CD4-positive, CD25-positive, alpha-beta regulatory T cell (primary cell): ENCODE data around the gene DCLK2. TPM values are rescaled to one million over a fixed set of nuclear protein-coding genes. Genes with fewer than 3 reads are reported as not detected.

Experiments used
- ATAC-seq, 2 donors: fragments of 150-1000 bp; cut with Tn5 transposase; one replicate each; pipeline ENCODE4 v1.10.0; 2021; ENCODE audit warnings: low read depth in 2 of 2, moderate number of reproducible peaks in 2 of 2, moderate library complexity in 1 of 2
- DNase-seq, 3 donors: peaks; one replicate each; pipeline versions ENCODE4 v3.0.0 to v3.0.0-alpha.2; 2012 to 2022; ENCODE audit warnings: mixed read lengths in 1 of 3
- H3K27ac ChIP-seq: one replicate; pipeline ENCODE4 v1.7.0; 2013; ENCODE audit warnings: mild to moderate bottlenecking, low read length; ENCODE audit not compliant: insufficient read depth, poor library complexity, severe bottlenecking
- H3K27me3 ChIP-seq: one replicate; pipeline ENCODE4 v1.7.0; 2013; ENCODE audit warnings: low read length; ENCODE audit not compliant: control insufficient read depth, insufficient read depth
- H3K36me3 ChIP-seq: one replicate; pipeline ENCODE4 v1.7.0; 2013; ENCODE audit warnings: mild to moderate bottlenecking, low read length, moderate library complexity; ENCODE audit not compliant: control insufficient read depth, insufficient read depth
- H3K4me1 ChIP-seq: 2 replicates; pipeline ENCODE4 v1.7.0; 2013; ENCODE audit warnings: mild to moderate bottlenecking, low read length; ENCODE audit not compliant: insufficient read depth, control insufficient read depth, poor library complexity, severe bottlenecking
- H3K4me3 ChIP-seq: one replicate; pipeline ENCODE4 v1.7.0; 2013; ENCODE audit warnings: low read depth, mild to moderate bottlenecking, low read length, moderate library complexity
- H3K9me3 ChIP-seq, 2 experiments: 1 replicate in 1 of 2; 2 replicates in 1 of 2; pipeline ENCODE4 v1.7.0; 2013; ENCODE audit warnings: low read length in 2 of 2, mild to moderate bottlenecking in 1 of 2, moderate library complexity in 1 of 2; ENCODE audit not compliant: control insufficient read depth in 2 of 2
- H3K27ac Mint-ChIP-seq, 3 donors: one replicate each; pipeline ENCODE4 v1.8.0; 2020 to 2022; ENCODE audit warnings: mild to moderate bottlenecking in 3 of 3, mixed read lengths in 3 of 3, moderate library complexity in 2 of 3
- H3K27me3 Mint-ChIP-seq: one replicate; pipeline ENCODE4 v1.8.0; 2022; ENCODE audit warnings: mild to moderate bottlenecking, mixed read lengths
- H3K36me3 Mint-ChIP-seq: one replicate; pipeline ENCODE4 v1.8.0; 2020; ENCODE audit warnings: mixed read lengths
- H3K4me1 Mint-ChIP-seq, 4 donors: one replicate each; pipeline ENCODE4 v1.8.0; 2020 to 2022; ENCODE audit warnings: mixed read lengths in 4 of 4, mild to moderate bottlenecking in 1 of 4
- H3K4me3 Mint-ChIP-seq, 4 donors: one replicate each; pipeline ENCODE4 v1.8.0; 2020 to 2022; ENCODE audit warnings: mild to moderate bottlenecking in 4 of 4, mixed read lengths in 4 of 4, moderate library complexity in 3 of 4
- H3K9me3 Mint-ChIP-seq, 7 donors: one replicate each; pipeline ENCODE4 v1.8.0; 2020 to 2022; ENCODE audit warnings: mixed read lengths in 7 of 7, mild to moderate bottlenecking in 3 of 7, moderate library complexity in 2 of 7
- polyA plus RNA-seq, 4 donors: library from polyadenylated mRNA; unstranded; fragments of 300-500 nt; fragmentation: Illumina TruSeq; gene quantifications; one replicate each; pipeline ENCODE4 v1.2.3, GENCODE V29; 2021
- total RNA-seq: library from RNA; stranded (reverse); gene quantifications from one replicate; pipeline ENCODE4 v1.2.3, GENCODE V29; 2022

The DCLK2 gene
- total and polyA plus RNA-seq, 5 donors from 2014 or later = 0.12 TPM; not detected in 4

DNA sequence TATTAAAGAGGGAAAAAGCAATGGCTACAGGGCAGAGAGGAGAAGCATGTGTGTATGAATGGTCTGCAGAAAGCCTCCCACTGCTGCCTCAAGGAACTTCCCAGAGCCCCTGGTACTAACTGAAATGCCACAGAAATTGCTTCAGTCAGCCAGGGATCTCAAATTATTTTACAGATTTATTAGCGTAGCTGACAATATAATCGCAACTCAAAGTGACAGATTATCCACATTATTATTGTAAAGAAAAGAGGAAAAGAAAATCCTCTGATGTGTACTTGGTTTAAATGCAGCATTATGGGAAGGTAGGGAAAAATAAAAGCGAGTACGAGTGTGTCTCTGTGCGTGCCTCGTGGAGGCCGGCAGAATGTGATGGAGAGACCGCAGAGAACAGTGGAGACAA, 202.7 kb downstream of the DCLK2 start:
- no peak for ATAC-seq
- H3K4me3 Mint-ChIP-seq = no peak overlapping the region
- Histone ChIP-seq H3K36me3 (peaks cover 54% of the 10 kb centered on the region), H3K9me3 (no peaks in the 10 kb centered on the region), H3K27ac (no peak overlapping the region), H3K4me3 (no peak overlapping the region), H3K27me3 (no peaks in the 10 kb centered on the region), H3K4me1 (no peaks in the 10 kb centered on the region)
- H3K4me1 Mint-ChIP-seq = peaks cover 0 to 7% (median 0%) of the 10 kb centered on the region in 4 donors
- H3K27me3 Mint-ChIP-seq = no peaks in the 10 kb centered on the region
- no peak for DNase-seq
- peak overlapping the region in 1 of 3 donors; percentile 36 for H3K27ac Mint-ChIP-seq
- peaks cover 88% of the 10 kb centered on the region for H3K36me3 Mint-ChIP-seq
- peaks cover 0 to 18% (median 0%) of the 10 kb centered on the region in 7 donors for H3K9me3 Mint-ChIP-seq

- Histone ChIP-seq H3K27ac (no peak overlapping the region), H3K27me3 (no peaks in the 10 kb centered on the region), H3K4me1 (no peaks in the 10 kb centered on the region), H3K36me3 (peaks cover 43% of the 10 kb centered on the region), H3K4me3 (no peak overlapping the region), H3K9me3 (no peaks in the 10 kb centered on the region)
- H3K4me1 Mint-ChIP-seq = peaks cover 0 to 7% (median 0%) of the 10 kb centered on the region in 4 donors
- ATAC-seq = no peak
- peaks cover 80% of the 10 kb centered on the region for H3K36me3 Mint-ChIP-seq
- DNase-seq = no peak
- H3K9me3 Mint-ChIP-seq = peaks cover 0 to 5% (median 0%) of the 10 kb centered on the region in 7 donors
- no peak overlapping the region for H3K27ac Mint-ChIP-seq
- no peaks in the 10 kb centered on the region for H3K27me3 Mint-ChIP-seq
- H3K4me3 Mint-ChIP-seq = peak overlapping the region in 1 of 4 donors; percentile 75
Measured at GRCh38 chr4:150283689-150284088, 205.4 kb downstream of the DCLK2 start.

- Mint-ChIP-seq H3K9me3 (no peaks in the 10 kb centered on the region), H3K4me3 (no peak overlapping the region), H3K27me3 (no peaks in the 10 kb centered on the region), H3K36me3 (peaks cover 57% of the 10 kb centered on the region), H3K4me1 (peaks cover 0 to 12% (median under 1%) of the 10 kb centered on the region in 4 donors), H3K27ac (no peak overlapping the region)
- H3K9me3 ChIP-seq = no peaks in the 10 kb centered on the region
- no peak overlapping the region for H3K27ac ChIP-seq
- no peak for ATAC-seq
- no peaks in the 10 kb centered on the region for H3K4me1 ChIP-seq
- H3K27me3 ChIP-seq = no peaks in the 10 kb centered on the region
- DNase-seq = no peak
- peaks cover 20% of the 10 kb centered on the region for H3K36me3 ChIP-seq
- H3K4me3 ChIP-seq = no peak overlapping the region
Measured at GRCh38 chr4:150286656-150287055, 208.4 kb downstream of the DCLK2 start.

- DNase-seq = no peak
- H3K36me3 Mint-ChIP-seq = peaks cover 45% of the 10 kb centered on the region
- peaks cover 8% of the 10 kb centered on the region for H3K36me3 ChIP-seq
- peak overlapping the region in 1 of 3 donors; percentile 7 for H3K27ac Mint-ChIP-seq
- peaks cover 0 to 2% of the 10 kb centered on the region in 2 experiments for H3K9me3 ChIP-seq
- no peak overlapping the region for H3K4me3 ChIP-seq
- H3K4me1 ChIP-seq = no peaks in the 10 kb centered on the region
- H3K4me3 Mint-ChIP-seq = no peak overlapping the region
- peaks cover 0 to 5% (median 0%) of the 10 kb centered on the region in 7 donors for H3K9me3 Mint-ChIP-seq
- peaks cover 0 to 7% (median under 1%) of the 10 kb centered on the region in 4 donors for H3K4me1 Mint-ChIP-seq
- no peaks in the 10 kb centered on the region for H3K27me3 Mint-ChIP-seq
- ATAC-seq = no peak
- no peaks in the 10 kb centered on the region for H3K27me3 ChIP-seq
- no peak overlapping the region for H3K27ac ChIP-seq
Measured at GRCh38 chr4:150289198-150289597, 211.0 kb downstream of the DCLK2 start.

DNA sequence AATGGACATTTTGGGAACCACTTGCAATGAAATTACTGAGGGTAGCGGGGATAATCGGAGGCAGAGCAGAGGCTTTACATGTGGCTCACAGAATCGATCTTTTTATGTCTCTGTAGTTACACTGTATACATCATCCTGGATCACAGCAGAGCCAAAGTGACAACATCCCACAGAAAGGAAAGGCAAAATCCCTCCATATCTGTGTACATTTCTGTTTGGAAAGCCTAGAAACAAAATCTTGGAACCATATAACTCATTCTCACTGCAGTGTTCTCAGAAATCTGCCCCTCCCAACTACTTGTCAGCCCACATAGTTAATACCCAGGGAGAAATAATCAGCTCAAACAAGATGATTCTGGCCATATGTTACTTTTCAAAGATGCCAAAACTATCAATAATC, 211.6 kb downstream of the DCLK2 start:
- Histone ChIP-seq H3K4me1 (no peaks in the 10 kb centered on the region), H3K9me3 (peaks cover 0 to 2% of the 10 kb centered on the region in 2 experiments), H3K27me3 (no peaks in the 10 kb centered on the region), H3K27ac (no peak overlapping the region), H3K36me3 (peaks cover 3% of the 10 kb centered on the region), H3K4me3 (no peak overlapping the region)
- Mint-ChIP-seq H3K27me3 (no peaks in the 10 kb centered on the region), H3K4me3 (no peak overlapping the region), H3K9me3 (peaks cover 0 to 5% (median 0%) of the 10 kb centered on the region in 7 donors), H3K27ac (peak overlapping the region in 2 of 3 donors; percentile 7 to 65), H3K36me3 (peaks cover 42% of the 10 kb centered on the region), H3K4me1 (peaks cover 0 to 7% (median under 1%) of the 10 kb centered on the region in 4 donors)
- ATAC-seq (no peak), DNase-seq (no peak)

GRCh38 chr4:150297861-150298474, 219.7 kb downstream of the DCLK2 start:
- Histone ChIP-seq H3K36me3 (peaks cover 9% of the 10 kb centered on the region), H3K27me3 (no peaks in the 10 kb centered on the region), H3K9me3 (no peaks in the 10 kb centered on the region), H3K4me1 (no peaks in the 10 kb centered on the region), H3K4me3 (no peak overlapping the region), H3K27ac (no peak overlapping the region)
- H3K27ac Mint-ChIP-seq = no peak overlapping the region
- peak in 2 of 3 donors; percentile 26 to 66 for DNase-seq
- peaks cover 0 to 10% (median 2%) of the 10 kb centered on the region in 4 donors for H3K4me1 Mint-ChIP-seq
- H3K4me3 Mint-ChIP-seq = no peak overlapping the region
- H3K36me3 Mint-ChIP-seq = peaks cover 19% of the 10 kb centered on the region
- no peaks in the 10 kb centered on the region for H3K27me3 Mint-ChIP-seq
- no peaks in the 10 kb centered on the region for H3K9me3 Mint-ChIP-seq
- no peak for ATAC-seq

GRCh38 chr4:150299816-150300215, 221.6 kb downstream of the DCLK2 start:
- peaks cover 9% of the 10 kb centered on the region for H3K36me3 ChIP-seq
- Mint-ChIP-seq H3K27me3 (no peaks in the 10 kb centered on the region), H3K27ac (no peak overlapping the region), H3K4me1 (peaks cover 0 to 13% (median 2%) of the 10 kb centered on the region in 4 donors), H3K9me3 (no peaks in the 10 kb centered on the region), H3K4me3 (no peak overlapping the region), H3K36me3 (peaks cover 19% of the 10 kb centered on the region)
- no peak overlapping the region for H3K4me3 ChIP-seq
- H3K4me1 ChIP-seq = no peaks in the 10 kb centered on the region
- H3K9me3 ChIP-seq = no peaks in the 10 kb centered on the region
- no peaks in the 10 kb centered on the region for H3K27me3 ChIP-seq
- H3K27ac ChIP-seq = no peak overlapping the region
- ATAC-seq = no peak
- no peak for DNase-seq

DNA sequence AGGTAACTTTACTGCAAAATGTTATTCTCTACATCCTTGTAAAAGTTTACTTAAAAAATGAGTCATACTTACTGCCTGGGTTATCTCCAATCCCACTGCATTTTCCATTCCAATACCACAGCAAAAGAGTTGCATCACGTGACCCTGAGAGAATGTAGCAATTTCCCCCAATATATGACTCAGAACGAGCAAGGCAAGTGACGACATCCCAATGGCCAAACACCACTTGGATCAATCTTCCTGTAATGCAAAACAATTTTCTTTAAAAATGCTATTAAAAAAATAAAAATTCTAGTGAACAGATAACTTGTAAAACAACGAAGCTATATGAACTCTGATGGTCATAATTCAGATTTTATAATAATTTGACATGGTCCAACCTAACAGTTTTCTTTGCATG, 224.3 kb downstream of the DCLK2 start:
- Mint-ChIP-seq H3K27ac (no peak overlapping the region), H3K4me1 (peaks cover 0 to 15% (median 2%) of the 10 kb centered on the region in 4 donors)

More for the DNA sequence above, 224.3 kb downstream of the DCLK2 start:
- peaks cover 24% of the 10 kb centered on the region for H3K36me3 Mint-ChIP-seq
- DNase-seq = no peak
- Histone ChIP-seq H3K4me3 (no peak overlapping the region), H3K4me1 (no peaks in the 10 kb centered on the region), H3K36me3 (peaks cover 11% of the 10 kb centered on the region), H3K27me3 (no peaks in the 10 kb centered on the region), H3K9me3 (no peaks in the 10 kb centered on the region), H3K27ac (no peak overlapping the region)
- no peak overlapping the region for H3K4me3 Mint-ChIP-seq
- H3K9me3 Mint-ChIP-seq = no peaks in the 10 kb centered on the region
- H3K27me3 Mint-ChIP-seq = no peaks in the 10 kb centered on the region
- no peak for ATAC-seq
